Activated CD4-positive, alpha-beta T cell treated with anti-CD3 and anti-CD28 coated beads, Interleukin-10, Interleukin-2, amounts not matched to agents 100 ng/mL and 50 ng/mL, durations not matched to agents 16 hours and 8 hours (primary cell): ENCODE measurements around the gene LY6G6F.

Source experiments
- DNase-seq: peaks from one replicate; pipeline ENCODE4 v3.0.0-alpha.2; 2020

LY6G6F gene

DNA sequence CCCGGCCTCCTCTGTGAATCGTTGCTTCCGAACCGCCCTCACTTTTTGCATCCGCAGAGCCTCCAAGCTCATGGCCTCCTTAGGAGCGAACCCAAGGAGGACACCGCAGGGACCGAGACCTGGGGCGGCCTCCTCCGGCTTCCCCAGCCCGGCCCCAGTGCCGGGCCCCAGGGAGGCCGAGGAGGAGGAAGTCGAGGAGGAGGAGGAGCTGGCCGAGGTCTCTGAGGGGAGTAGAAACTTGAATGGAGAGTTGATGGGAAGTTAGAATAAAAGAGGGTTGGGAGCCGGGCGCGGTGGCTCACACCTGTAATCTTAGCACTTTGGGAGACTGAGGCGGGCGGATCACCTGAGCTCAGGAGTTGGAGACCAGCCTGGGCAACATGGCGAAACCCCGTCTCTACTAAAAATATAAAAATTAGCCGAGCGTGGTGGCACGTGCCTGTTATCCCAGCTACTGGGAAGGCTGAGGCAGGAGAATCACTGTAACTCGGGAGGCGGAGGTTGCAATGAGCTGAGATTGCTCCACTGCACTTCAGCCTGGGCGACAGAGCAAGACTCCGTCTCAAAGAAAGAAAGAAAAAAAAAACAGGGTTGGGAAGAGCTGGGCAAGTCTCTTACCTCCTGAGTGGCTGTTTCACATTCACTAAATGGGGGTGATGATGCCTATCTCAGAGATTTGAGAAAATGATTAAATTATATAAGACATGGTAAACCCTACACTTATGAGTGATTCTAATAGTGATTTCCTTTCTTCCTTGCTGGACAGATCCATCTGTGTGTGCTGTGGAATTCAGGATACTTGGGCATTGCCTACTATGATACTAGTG is 33.9 kb downstream of the LY6G6F start:
- peak; percentile 49 for DNase-seq

DNA sequence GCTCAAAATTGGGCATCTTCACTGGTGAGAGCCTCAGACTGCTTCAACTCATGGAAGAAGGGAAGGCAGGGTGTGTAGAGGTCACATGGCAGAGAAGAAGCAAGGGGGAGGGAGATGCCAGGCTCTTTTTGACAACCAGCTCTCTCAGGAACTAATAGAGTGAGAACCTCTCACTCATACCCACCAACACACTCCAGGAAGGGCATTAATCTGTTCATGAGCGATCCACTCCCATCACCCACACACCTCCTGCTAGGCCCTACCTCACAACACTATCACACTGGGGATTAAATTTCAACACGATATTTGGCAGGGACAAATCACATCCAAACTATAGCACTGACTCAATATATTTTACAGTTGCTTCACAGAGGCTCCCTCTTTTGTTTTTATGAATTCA is 35.1 kb downstream of the LY6G6F start:
- DNase-seq = no peak

DNA sequence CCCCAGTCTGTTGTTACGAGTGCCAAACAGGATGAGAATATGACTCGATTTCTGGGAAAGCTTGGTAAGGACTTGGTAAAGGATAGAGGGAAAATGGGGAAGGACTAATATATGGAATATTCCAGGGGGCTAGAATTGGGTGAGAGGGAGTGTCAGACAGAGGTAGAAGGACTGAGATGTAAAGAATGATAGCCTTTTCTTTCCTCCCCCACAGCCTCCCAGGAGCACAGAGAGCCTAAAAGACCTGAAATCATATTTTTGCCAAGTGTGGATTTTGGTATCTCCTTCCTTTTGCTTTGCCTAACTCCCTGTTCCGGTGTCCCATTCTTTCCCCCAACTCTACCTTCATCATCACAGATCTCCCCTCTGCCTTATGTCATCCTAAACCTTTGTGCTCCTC is 36.2 kb downstream of the LY6G6F start:
- DNase-seq = no peak

DNA sequence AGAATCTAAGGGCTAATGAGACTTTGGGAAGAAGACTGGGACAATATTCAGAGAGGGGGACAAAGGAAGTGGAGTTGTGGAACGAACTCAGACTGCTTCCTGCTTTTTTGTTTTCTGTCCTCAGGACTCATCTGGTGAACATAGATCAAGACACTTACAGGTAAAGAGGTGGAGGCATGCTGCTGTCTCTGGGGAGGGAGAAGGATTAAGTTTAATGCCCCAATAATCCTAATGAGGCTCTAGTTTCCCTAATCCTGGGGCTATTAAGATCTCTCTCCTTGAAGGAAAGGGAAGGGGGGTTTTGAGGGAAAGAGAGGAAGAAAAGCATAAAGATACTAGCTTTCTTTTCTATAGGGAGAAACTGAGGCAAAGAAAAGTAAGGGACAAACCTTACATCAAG is 37.8 kb downstream of the LY6G6F start:
- DNase-seq = no peak

DNA sequence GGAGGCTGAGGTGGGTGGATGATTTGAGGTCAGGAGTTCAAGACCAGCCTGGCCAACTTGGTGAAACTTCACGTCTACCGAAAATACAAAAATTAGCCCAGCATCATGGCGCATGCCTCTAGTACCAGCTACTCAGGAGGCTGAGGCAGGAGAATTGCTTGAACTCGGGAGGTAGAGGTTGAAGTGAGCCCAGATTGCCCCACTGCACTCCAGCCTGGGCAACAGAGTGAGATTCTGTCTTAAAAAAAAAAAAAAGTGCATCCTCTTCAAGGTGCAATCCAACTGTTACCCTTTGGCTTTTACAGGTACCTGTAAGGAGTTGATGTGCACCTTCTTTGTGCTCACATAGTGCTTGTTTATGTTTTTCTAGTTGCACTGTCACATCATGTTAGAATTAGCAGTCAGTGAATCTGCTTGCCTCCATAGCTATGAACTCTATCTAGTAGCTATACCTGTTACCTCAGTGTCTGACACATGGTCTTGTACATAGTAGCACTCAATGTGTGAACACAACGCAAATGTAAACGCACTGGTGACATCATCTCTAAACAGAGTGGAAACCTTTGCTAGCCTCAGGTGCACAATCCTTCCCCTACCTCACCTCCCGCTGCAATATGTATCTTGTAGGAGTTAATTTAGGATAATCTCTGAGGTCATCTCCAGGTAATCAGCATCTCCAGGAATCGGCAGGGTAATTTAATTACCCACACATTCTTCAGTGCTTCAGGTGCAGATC is 42.8 kb downstream of the LY6G6F start:
- no peak for DNase-seq

DNA sequence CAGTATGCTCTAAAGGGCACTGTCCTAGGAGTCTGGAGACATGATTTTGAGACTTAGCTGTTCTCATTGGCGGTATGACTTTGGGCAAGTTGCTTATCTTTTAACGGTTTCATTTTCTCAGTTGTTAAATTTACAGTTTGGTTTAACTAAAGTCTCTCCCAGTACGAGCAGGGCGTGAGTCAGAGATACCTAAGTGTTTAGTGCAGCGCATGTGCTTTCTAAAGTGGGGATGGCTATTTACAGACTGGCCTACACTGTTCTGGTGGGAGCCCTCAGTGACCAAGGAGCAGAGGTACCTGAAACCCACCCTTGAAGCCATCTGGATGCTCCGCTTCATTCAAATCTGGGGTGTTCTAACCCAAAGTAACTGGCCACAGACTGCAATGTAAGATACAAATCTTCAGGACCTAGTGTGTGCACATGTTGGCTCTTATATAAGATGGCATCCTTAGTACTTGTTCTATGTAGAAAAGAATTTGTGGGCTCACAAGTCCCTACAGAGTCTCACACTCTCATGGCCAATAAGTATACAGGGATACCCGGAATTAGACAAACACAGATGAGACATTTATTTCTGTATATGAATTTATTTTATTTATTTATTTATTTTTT is 43.9 kb downstream of the LY6G6F start:
- no peak for DNase-seq

DNA sequence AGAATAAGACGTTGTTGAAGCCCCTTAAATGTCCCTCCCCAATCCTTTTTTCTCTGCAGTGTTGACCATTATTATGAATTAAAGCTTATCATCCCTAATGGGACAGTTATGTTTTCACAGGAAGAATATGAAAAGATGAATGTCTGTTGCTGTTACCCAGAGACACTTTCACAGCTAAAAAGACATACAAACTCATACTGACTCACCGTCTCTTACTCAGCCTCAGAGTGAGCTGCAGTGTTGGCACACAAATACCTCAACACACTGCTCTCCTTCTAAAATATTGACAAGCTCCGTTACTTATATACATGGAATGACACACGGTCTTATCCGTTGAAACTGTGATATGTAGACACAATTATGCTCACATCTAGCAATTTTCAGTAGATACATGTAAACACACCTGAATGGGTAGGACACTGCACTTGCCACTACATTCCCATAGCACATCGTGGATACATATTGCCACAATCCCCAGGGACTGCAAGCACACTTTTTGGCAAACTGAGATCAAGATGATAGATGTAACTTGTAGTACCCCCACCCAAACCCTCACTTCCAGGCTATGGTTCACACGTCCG is 46.2 kb downstream of the LY6G6F start:
- no peak for DNase-seq

DNA sequence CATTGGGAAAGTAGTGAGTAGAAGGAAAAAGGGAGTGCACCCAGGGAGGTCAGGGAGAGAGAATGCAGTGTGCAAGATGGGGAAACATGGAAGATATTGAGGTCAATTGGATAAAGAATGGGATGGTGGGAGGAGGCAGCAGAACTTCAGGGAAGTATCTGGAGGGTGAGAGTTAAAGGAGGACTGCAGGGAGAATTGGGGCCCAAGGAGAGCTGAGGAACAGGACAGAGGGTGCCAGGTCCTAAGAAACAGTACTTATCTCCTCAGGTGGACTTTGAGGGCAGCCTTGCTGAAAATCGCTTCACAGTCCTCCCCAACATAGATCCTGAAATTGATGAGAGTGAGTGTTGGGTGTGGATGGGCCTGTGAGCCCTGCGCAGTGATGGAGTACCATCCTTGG is 51.6 kb downstream of the LY6G6F start:
- DNase-seq = no peak
